Measurements from ENCODE around the gene ISL2. TPM values are rescaled to one million over a fixed set of nuclear protein-coding genes. Genes with fewer than 3 reads are reported as not detected.

Gene ISL2
- polyA plus RNA-seq, 12 donors: not detected

DNA sequence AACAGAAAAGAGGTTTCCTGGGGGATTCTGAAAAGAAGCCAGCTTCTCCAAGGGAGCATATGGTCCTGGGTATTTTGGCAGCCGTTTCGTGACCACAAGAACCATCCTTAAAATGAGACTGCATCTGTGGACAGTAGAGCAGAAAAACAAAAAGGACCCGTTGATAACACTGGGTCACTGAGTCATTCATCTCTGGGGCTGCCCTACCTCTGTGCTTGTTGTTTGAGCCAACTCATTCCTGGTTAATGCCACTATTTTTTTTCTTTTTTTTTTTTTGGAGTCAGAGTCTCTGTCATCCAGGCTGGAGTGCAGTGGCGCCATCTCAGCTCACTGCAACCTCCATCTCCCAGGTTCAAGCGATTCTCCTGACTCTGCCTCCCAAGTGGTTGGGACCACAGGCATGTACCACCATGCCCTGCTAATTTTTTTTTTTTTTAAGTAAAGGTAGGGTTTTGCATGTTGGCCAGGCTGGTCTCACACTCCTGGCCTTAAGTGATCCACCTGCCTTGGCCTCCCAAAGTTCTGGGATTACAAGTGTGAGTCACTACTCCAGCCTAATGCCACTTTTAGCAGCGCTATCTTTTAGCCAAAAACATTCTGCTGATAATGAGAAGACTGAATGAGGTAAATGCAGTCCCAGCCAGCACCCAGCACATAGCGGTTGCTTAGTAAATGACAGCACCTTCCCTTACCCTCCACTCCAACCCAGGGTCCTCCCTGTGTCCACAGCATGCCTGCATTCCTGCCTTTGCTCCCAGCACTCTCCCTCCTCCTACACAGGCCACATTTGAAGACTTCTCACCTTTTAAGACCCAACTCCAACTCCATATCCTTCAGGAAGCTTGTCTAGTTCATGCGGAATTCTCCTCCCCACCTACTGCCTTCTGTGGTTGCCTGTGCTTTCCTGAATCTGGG, 9.1 kb upstream of the ISL2 start:
- DNase-seq: no peak

DNA sequence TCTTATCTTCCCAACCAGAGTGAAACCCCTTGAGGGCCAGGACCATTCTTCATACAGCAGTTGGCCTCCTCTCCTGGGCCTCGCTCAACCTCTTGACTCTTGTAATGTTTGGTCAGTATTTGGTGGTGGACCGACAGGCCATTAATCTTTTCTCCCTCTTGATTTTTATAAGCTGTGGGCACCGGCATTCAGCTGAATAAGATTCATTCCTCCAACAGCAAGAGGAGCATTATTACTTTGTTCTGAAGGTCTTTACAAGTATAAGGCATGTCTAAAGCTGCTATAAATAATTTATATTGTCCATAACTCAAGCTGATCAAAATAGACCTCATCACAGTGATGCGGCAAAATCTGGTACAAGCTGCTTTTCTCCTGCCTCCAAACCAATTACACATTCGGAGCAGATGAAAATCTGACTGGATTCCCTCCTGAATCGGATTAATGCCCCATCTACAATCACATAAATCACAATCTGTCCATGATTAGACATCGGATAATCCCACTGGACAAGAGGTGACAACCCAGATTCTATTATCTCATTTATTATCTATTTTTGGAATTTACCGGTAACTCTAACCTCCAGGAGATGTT, 8.4 kb upstream of the ISL2 start:
- no peak for DNase-seq

DNA sequence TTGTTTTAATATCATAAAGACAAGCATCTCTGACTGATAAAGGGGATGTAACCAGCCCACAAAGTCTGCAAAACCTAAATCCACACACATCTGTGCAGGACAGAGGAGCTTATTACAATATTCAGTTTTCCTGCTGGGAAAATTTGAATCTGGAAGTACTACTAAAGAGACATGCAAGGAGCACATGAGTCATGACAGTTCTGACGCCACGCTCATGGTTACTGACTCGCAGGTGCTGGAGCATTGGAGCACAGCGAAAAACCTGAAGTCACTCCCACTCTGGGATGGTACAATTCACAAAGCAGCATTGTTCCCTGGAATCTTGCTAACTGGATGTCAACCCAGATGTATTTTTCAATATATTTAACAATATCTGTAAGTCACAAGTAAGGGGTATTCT, 7.6 kb upstream of the ISL2 start:
- no peak for DNase-seq

DNA sequence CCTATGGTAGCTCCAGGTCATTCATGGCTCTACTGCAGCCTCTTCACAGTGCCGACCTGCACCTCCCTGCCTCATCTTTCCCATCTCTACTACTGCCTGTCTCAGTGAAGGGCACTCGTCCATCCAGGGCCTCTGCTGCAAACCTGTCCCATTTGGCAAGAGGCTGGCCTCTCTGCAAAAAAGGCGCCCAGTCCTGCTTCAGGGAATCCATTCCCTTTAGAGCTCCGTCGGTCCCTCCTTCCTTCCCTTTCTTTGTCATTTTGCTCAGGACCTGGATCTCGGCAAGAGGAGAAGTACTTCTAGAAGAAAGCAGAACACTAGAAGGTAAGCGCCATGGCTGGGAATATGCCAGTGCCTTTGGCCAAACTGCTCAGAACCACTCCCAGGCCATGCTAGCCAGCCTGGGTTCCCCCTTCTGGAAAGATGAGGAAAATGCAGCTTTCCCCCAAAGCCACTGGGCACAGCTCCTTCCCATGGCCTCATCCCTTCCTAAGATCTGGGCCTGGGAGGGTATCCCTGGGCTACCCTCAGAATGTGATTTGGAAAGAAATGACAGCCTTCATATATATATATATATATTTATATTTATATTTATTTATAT, 6.4 kb upstream of the ISL2 start:
- DNase-seq: no peak

DNA sequence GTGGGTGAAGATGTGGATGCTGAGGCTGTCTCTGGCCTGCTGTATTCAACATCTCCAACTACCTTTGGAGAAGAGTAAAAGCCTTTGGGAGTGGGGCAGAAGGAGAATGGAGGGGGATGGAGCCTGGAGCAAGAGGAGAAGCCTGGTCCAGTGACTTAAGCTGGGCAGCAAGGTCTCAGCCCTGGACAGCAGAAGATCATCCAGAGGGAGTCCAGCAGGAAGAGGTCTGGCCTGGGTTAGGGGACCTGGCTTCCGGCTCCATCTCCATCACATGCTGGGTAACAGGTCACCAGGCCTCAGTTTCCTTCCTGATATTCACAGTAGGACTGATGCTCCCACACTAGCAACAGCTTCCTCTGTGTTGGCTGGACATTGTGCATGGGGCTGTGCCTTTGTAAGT, 3.8 kb upstream of the ISL2 start:
- DNase-seq: no peak

DNA sequence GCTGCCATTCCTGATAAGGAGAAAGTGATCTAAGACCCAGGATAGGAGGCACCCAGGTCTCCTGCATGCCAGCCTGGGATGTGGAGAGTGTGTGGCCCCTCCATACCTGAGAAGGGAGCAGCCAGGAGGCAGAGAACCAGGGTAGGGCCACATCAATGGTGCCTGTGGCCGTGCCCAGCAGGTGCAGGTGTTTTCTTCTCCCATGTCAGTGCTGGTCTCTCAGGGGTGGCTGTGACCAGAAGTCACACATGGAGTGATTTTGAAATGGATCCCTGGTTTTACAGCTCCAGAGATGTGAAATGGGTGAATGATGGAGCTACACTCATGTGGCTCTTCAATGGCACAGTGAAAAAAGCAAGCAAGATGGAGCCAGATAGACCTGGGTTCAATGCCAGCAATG, 3.3 kb upstream of the ISL2 start:
- DNase-seq: no peak

DNA sequence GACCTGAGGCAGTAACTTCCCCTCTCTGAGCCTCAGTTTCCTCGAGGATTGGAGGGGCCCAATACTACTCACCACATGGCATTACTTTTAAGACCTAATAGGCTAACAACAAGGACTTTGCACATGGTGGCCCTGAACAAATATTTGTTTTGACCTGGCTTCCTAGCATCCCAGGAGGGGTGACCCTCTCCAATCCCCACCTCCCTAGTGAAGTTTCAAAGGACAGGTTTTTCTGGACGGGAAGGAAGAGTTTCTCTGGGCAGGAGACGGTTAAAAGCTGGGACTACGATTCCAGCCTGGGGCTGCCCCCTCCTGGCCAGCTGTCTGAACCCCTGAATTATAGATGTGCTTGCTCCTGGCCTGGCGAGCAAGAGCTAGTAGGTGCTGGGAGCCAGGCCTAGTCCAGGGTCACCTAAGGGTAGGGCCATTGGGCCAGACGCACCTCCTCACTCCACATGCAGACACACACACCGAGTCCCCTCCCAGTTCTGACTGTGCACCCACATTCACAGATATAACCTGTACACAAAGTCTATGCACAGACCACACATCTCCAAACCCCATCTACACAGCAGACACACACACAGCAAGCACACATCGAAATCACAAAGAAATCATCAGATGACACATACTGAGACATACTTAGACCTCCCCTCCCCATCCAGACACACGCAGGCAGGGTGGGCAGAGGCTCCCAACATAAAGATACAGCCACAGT, 2.7 kb upstream of the ISL2 start:
- DNase-seq: no peak

DNA sequence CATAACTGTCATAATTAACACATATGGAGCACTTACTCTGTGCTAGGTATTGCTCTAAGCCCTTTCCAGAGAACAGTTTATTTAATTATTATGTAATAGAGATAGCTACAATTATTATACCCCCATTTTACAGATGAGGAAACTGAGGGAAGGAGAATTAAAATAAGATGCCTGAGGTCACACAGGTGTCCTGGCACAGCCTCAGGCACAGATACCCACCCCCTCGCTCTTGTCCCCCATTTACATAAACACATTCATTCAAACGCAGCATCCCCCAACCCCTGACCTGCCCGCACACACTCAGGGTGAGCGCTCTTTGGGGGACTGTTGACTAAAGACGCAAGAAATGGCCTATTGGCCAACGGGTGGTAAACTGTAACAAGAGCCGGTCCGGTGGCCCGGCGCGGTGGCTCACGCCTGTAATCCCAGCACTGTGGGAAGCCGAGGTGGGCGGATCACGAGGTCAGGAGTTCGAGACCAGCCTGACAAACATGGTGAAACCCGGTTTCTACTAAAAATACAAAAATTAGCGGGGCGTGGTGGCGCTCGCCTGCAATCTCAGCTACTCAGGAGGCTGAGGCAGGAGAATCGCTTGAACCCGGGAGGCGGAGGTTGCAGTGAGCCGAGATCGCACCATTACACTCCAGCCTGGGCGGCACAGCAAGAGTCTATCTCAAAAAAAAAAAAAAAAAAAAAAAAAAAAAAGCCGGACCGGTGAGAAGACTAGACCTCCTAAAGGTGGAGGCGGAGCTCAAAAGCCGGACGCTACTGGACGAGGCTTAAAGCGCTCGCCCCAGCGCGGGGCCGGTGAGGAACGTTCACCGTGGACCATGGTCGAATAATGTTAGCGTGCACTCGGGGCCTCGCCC, 1.9 kb upstream of the ISL2 start:
- DNase-seq: no peak

DNA sequence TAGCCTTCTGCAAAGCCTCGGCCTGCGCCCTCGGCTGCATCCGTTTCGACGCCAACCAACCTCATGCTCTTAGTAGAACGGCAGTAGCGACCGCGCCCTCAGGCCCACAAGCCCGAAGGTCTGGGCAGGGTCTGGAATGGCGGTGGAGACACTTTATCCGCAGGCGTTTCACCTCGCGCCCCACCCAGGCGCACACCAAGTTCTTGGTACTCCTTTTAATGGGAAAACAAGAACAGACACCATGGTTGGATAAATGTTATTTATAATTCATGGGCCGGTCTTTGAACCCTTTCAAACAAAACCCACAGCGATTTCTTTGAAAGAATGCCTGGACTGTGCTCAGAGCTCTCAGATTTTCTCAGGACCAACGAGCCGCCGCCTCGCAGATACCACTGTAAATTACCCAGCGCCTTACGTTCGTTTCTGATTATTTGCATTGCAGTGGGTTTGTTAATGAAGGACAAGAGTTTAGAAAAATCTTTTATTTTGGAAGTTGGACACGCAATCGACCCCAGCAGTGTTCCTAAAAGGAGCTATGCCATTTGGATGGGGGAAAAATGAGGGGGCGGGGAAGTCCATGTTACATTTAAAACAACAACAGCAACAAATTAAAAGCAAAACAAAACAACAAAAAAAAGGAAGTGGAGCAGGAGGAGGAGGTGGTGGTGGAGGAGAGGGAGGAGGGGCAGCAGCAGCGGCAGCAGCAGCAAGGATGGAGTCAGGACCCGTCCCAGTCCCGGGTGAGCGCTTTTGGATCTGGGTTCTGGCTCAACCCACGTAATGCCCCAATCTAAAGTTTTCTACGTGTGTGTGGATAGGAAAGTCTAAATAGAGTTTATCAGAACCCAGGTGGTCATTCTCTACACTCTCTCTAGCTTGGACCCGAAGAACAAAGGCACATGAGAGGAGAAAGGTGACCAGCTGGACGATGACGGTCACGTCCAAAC, 993 bp upstream of the ISL2 start:
- DNase-seq: no peak

DNA sequence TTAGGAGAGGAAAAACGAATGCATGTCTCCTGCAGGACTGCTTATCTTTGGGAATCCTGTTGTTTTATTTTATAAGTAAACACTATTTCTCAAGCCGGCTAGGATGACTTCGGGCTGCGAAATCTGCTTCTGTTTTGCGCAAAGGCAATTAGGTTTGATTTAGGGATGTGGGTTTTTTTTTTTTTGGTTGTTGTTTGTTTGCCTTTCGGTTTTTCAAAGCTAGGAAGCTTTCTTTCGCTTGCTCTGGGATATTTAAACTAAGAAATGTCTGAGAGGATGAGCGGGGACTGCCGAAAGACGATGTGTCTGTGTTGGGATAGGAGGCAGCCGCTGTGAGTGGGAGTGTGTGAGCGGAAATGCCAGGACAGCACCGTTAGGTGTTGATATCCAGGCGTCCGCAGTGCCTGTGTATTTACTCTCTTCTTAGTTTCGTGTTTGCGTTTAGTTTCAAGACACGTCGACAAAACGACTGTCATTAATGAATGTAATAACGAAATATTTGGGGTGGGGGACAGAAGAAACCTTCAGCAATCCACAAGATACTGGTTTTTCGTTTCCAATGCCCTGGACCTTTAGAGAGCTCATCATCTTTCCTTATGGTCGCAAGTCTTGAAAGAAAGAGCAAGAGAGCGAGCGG, 604 bp downstream of the ISL2 start:
- no peak for DNase-seq

DNA sequence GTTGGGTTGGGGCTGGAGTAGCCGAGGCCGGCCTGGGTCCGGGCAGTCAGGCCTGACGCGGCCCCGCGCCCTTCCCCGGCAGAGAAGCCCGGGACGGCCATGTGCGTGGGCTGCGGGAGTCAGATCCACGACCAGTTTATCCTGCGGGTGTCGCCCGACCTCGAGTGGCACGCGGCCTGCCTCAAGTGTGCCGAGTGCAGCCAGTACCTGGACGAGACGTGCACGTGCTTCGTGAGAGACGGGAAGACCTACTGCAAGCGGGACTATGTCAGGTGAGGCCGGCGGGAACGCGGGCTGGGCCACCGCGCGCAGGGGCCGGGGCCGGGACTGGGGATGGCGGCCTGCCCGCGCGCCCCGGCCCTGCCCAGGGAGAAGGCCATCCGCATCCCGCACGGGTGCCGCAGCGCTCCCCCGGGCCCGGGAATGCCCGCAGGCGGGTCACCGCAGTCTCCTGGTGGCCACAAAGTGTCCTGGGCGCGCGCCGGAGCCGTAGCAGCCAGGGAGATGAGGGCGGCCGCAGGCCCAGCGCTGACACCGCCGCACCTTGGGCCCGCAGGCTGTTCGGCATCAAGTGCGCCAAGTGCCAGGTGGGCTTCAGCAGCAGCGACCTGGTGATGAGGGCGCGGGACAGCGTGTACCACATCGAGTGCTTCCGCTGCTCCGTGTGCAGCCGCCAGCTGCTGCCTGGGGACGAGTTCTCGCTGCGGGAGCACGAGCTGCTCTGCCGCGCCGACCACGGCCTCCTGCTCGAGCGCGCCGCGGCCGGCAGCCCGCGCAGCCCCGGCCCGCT, 1.3 kb downstream of the ISL2 start:
- DNase-seq: no peak

DNA sequence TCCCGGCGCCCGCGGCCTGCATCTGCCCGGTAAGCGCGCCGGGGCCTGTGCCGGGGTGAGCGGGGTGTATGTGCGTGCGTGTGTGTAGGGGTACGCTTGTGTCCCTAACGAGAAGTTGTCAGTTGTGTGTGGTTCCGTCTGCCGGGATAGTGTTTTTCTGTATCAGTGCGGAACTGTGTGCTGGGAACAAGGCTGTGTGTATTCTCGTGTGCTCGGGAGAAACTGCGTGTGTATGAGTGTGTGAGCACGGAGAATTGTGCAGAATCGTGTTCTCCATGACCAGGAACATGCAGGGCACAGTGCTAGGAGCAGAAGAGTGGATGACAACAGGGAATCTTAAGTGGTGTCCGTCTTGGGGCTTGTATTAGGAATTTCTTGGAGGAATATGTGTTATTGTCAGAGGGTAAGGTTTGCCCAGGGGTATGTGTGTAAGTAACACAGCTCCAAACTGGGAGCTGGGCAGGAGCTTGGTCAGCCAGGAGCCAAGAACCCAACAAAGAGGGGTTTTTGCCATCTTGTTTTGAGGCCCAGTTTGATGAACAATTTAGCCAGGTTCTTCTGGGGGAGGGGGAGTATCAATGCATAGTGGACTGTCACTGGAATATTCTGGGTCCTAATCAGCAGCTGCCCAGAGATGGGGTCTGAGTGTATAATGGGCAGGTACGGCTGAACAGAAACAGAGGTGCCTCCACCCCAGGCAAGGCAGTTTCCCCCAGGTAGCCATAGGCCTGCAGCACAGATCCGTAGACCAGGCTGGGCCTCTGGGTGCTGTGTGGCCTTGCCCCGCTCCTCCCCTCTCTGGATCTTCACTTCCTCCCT, 2.1 kb downstream of the ISL2 start:
- DNase-seq: no peak

DNA sequence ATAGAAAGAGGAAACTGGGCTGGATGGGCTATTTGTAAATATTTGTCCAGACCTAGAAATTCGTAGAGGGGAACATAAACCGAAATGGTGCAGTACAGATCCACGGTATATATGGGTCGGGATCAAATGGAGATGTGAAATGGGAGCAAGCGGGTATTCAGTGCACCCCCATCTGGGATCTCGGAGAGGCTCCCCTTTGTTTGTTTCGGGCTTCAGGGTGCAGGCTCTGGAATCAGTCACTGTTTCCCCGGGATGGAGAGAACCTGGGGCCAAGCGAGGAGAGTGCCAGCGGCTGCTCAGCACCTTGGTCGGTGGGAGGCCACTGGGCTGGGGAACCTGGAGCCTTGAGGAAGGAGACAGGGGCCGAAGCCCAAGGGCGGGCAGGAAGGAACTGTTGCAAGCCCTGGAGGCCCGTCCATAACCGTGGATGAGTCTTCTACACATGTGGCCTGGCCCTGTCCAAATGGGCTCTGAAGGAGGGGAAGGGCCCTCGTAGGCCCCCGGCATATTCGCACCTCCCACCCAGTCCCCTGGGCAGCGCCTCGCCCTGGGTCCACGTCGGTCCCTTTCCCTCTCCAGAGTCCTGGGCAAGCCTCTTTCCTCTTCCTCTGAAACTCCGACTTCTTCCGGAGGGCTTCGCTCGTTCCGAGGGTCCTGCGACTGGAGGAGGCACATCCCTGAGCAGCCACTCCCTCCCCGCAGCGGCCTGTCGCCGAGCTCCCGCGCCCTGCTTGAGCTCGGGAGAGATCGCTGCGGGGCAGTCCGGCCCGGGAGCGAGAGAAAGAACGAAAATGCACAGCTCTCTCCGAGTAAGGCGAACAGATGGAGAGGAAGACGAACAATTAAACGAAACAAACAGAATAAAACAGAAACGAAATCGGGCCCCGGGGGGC, 3.0 kb downstream of the ISL2 start:
- DNase-seq: no peak

DNA sequence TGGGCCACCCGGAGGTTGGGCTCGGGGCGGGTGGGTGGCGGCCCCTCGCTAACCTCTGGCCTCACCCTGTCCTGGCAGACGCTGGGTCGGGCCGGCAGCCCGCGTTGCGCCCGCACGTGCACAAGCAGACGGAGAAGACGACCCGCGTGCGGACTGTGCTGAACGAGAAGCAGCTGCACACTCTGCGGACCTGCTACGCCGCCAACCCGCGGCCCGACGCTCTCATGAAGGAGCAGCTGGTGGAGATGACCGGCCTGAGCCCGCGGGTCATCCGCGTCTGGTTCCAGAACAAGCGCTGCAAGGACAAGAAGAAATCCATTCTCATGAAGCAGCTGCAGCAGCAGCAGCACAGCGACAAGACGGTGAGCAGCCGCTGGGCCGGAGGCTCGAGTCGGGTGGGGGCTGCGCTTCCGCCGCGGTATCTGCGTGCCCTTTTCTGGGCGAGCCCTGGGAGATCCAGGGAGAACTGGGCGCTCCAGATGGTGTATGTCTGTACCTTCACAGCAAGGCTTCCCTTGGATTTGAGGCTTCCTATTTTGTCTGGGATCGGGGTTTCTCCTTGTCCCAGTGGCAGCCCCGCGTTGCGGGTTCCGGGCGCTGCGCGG, 3.7 kb downstream of the ISL2 start:
- DNase-seq: no peak

DNA sequence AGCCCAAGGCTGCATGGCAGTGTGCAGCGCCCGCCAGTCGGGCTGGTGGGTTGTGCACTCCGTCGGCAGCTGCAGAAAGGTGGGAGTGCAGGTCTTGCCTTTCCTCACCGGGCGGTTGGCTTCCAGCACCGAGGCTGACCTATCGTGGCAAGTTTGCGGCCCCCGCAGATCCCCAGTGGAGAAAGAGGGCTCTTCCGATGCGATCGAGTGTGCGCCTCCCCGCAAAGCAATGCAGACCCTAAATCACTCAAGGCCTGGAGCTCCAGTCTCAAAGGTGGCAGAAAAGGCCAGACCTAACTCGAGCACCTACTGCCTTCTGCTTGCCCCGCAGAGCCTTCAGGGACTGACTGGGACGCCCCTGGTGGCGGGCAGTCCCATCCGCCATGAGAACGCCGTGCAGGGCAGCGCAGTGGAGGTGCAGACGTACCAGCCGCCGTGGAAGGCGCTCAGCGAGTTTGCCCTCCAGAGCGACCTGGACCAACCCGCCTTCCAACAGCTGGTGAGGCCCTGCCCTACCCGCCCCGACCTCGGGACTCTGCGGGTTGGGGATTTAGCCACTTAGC, 4.3 kb downstream of the ISL2 start:
- no peak for DNase-seq

Measured in muscle of arm (tissue), 12 donors.